ENCODE data around the gene FUOM. TPM values are rescaled to one million over a fixed set of nuclear protein-coding genes. Genes with fewer than 3 reads are reported as not detected.

FUOM gene
- total RNA-seq, 2 experiments from 2014 or later: 30.4 to 46.0 TPM

DNA sequence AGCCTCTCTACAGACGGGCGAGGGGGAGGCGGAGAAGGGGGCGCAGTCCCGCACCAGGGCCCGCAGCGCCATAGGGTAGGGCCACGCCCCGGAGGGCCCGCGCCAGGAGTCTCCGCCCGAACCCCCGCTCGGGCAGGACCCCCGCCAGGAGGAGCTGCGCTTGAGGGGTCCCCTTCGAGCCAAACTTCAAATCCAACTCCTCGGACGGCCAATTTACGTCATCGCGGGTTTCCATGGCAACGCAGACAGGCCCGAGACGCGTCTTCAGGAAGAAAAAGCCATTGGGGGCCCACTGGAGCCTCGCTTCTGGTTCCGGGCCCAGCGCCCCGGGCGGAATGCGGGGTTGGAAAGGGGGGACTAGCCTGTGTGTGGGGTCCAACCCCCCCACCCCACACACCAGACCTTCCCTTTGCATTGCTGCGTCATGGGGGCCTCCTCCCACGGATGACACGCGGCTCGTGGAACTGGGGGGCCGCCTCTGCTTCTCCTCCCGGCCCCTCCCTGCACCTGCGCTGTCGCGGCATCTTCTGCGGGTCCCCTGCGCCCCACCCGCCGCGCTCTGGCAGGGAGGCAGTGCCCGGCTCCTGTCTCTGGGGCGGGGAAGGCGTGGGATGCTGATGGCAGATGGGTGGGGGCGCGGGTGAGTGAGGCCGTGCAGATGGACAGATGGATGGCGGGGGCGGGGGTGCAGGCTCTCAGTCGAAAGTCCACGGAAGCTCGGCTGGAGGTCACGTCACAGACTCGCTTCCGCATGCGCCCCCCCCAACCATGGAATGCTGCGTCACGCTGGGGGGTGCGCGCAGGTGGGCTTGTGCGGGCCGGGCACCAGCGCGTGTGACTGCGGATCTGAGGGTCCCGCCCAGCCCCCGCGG is 22.3 kb downstream of the FUOM start:
- no peak overlapping the region for H3K4me2 ChIP-seq (ENCODE audit: low read length)
- H3K36me3 ChIP-seq (ENCODE audit: insufficient read depth, low read length): no peaks in the 10 kb centered on the region
- DNase-seq (ENCODE audit: low spot score): no peak
- no peaks in the 10 kb centered on the region for H4K20me1 ChIP-seq (ENCODE audit: insufficient read depth, low read length)
- TF ChIP-seq, protein P1, sequence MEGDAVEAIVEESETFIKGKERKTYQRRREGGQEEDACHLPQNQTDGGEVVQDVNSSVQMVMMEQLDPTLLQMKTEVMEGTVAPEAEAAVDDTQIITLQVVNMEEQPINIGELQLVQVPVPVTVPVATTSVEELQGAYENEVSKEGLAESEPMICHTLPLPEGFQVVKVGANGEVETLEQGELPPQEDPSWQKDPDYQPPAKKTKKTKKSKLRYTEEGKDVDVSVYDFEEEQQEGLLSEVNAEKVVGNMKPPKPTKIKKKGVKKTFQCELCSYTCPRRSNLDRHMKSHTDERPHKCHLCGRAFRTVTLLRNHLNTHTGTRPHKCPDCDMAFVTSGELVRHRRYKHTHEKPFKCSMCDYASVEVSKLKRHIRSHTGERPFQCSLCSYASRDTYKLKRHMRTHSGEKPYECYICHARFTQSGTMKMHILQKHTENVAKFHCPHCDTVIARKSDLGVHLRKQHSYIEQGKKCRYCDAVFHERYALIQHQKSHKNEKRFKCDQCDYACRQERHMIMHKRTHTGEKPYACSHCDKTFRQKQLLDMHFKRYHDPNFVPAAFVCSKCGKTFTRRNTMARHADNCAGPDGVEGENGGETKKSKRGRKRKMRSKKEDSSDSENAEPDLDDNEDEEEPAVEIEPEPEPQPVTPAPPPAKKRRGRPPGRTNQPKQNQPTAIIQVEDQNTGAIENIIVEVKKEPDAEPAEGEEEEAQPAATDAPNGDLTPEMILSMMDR (conservative IDR thresholded peaks at IDR 0.05; ENCODE audit: low read length): no peak
- no peak for TF ChIP-seq EZH2phosphoT487 (IDR thresholded peaks at IDR 0.05; ENCODE audit: borderline replicate concordance, low read depth, low read length)
- ChIA-PET CTCF (ENCODE audit: unreplicated experiment) (no interaction called here), POLR2A (no interaction called here)
- no peak overlapping the region for H2AFZ ChIP-seq (ENCODE audit: low read length)
- intact Hi-C loops (cut with micrococcal nuclease; ENCODE audit: unreplicated experiment): no loop called here
- no peaks in the 10 kb centered on the region; the same call in 1 of the 2 replicates for H3K9me3 ChIP-seq (ENCODE audit: low read length)
- BruUV-seq (replicated peaks): no TSS peak
- no peak overlapping the region for H3K4me3 ChIP-seq (ENCODE audit: low read depth, low read length, poor library complexity, severe bottlenecking)
- no peaks in the 10 kb centered on the region for H3K4me1 ChIP-seq (ENCODE audit: insufficient read depth, low read length, poor library complexity, severe bottlenecking)
- no peak overlapping the region for H3K27ac ChIP-seq (ENCODE audit: low read depth, low read length, poor library complexity, severe bottlenecking)
- H3K79me2 ChIP-seq (ENCODE audit: insufficient read depth, low read depth, low read length): no peaks in the 10 kb centered on the region
- H3K9me2 ChIP-seq (ENCODE audit: insufficient read depth, low read length): no peaks in the 10 kb centered on the region

DNA sequence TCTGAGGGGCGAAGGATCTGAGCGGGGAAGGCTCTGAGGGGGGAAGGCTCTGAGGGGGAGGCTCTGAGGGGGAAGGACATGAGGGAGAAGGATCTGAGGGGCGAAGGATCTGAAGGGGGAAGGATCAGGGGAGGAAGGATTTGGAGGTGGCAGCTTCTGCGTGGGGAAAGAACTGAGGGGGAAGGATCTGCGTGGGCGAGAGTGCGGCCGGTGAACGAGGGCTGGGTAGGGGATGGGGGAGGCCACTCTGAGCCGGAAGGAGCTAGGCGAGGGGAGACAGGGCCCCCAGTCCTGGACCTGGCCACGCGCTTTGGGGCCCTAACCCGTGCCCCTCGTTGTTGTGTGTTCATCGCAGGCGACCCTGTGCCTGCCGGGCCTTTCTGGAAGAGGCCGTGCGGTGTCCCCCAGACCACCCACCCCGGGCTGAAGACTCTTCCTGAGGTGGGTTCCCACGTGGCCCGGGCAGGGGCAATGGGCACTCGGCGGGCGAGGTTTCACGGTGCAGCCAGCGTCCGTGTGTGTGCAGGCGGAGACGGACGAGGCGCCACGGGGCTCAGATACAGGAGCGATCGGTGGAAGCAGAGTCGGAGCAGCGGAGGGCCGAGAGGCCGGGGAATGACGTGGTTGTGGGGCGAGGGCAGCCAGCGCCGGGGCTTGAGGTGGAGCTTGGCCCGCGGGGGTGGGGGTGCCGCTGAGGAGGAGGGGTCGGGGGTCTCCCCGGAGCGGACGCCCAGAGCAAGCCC is 23.1 kb downstream of the FUOM start:
- intact Hi-C loops (cut with micrococcal nuclease; ENCODE audit: unreplicated experiment): no loop called here
- Histone ChIP-seq H3K9me3 (ENCODE audit: low read length) (no peaks in the 10 kb centered on the region; the same call in 1 of the 2 replicates), H3K79me2 (ENCODE audit: insufficient read depth, low read depth, low read length) (no peaks in the 10 kb centered on the region), H3K27ac (ENCODE audit: low read depth, low read length, poor library complexity, severe bottlenecking) (no peak overlapping the region), H3K9me2 (ENCODE audit: insufficient read depth, low read length) (no peaks in the 10 kb centered on the region), H3K4me2 (ENCODE audit: low read length) (no peak overlapping the region), H3K4me1 (ENCODE audit: insufficient read depth, low read length, poor library complexity, severe bottlenecking) (no peaks in the 10 kb centered on the region), H3K36me3 (ENCODE audit: insufficient read depth, low read length) (no peaks in the 10 kb centered on the region), H4K20me1 (ENCODE audit: insufficient read depth, low read length) (no peaks in the 10 kb centered on the region), H2AFZ (ENCODE audit: low read length) (no peak overlapping the region), H3K4me3 (ENCODE audit: low read depth, low read length, poor library complexity, severe bottlenecking) (no peak overlapping the region)
- BruUV-seq (replicated peaks): no TSS peak
- no peak for DNase-seq (ENCODE audit: low spot score)
- TF ChIP-seq, protein P1 (conservative IDR thresholded peaks at IDR 0.05; ENCODE audit: low read length): no peak
- no peak for TF ChIP-seq EZH2phosphoT487 (IDR thresholded peaks at IDR 0.05; ENCODE audit: borderline replicate concordance, low read depth, low read length)
- ChIA-PET CTCF (ENCODE audit: unreplicated experiment) (no interaction called here), POLR2A (no interaction called here)

Data from OCI-LY7 (cell line).